PFSK-1 (cell line): ENCODE data around the gene RCC2.

Experiments
- FOXP2 ChIP-seq: optimal IDR thresholded peaks from 2 replicates; pipeline ENCODE3; 2011; ENCODE audit warnings: borderline replicate concordance, control low read depth, inconsistent platforms; ENCODE audit not compliant: insufficient read depth; ENCODE audit errors: extremely low read length, extremely low read depth
- POLR2AphosphoS5 ChIP-seq: IDR thresholded peaks from 2 replicates; pipeline ENCODE4 v1.6.1; 2012; ENCODE audit warnings: low read depth, mild to moderate bottlenecking, control low read depth, low read length, moderate library complexity
- SIN3A ChIP-seq: IDR thresholded peaks from 2 replicates; pipeline ENCODE4 v1.6.1; 2012; ENCODE audit warnings: mild to moderate bottlenecking, low read length, moderate library complexity, borderline replicate concordance; ENCODE audit not compliant: insufficient read depth
- TAF1 ChIP-seq: IDR thresholded peaks from 2 replicates; pipeline ENCODE4 v1.6.1; 2012; ENCODE audit warnings: low read length, control low read depth, borderline replicate concordance; ENCODE audit not compliant: insufficient read depth
- TF ChIP-seq, protein P1 (sequence below), 2 experiments: IDR thresholded peaks; 2 replicates each; pipeline versions ENCODE4 v1.6.1 to v1.8.0; 2011 to 2012; ENCODE audit warnings: low read depth in 2 of 2, low read length in 2 of 2, control low read depth in 1 of 2, inconsistent platforms in 1 of 2, mild to moderate bottlenecking in 1 of 2, moderate library complexity in 1 of 2; ENCODE audit not compliant: insufficient read depth in 1 of 2

DNA sequence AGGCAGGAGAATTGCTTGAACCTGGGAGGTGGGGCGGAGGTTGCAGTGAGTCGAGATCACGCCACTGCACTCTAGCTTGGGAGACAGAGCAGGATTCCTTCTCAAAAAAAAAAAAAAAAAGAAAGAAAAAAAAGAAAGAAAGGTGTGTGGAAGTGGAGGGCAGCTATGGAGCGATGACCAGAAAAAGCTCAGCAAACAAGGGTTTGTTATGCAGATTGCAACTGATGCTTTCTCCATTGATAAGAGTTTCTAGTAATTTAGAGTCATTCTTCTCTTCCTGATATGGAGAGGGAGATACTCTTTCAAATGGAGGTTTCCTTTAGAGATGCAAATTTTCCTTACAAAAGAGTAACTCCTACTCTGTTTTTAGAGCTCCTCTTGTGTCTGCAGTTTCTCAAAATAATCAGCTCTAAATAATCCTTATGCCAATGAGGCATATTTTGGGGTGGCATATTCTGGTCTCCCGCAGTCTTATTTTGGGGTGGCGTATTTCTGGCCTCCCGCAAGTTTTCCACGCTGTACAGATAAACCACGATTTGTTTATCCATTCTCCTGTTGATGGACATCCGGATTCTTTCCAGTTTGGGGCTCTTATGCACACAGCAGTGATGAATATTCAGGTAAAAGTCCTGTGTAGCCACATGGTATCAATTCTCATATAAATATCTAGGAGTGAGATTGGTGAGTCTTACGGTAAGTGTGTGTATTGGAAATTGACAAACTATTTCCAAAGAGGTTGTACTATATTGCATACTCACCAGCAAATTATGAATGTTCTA lies 30.7 kb upstream of the RCC2 start:
- no peak for TF ChIP-seq POLR2AphosphoS5
- no peak for TF ChIP-seq SIN3A
- no peak for TF ChIP-seq TAF1
- TF ChIP-seq, protein P1, sequence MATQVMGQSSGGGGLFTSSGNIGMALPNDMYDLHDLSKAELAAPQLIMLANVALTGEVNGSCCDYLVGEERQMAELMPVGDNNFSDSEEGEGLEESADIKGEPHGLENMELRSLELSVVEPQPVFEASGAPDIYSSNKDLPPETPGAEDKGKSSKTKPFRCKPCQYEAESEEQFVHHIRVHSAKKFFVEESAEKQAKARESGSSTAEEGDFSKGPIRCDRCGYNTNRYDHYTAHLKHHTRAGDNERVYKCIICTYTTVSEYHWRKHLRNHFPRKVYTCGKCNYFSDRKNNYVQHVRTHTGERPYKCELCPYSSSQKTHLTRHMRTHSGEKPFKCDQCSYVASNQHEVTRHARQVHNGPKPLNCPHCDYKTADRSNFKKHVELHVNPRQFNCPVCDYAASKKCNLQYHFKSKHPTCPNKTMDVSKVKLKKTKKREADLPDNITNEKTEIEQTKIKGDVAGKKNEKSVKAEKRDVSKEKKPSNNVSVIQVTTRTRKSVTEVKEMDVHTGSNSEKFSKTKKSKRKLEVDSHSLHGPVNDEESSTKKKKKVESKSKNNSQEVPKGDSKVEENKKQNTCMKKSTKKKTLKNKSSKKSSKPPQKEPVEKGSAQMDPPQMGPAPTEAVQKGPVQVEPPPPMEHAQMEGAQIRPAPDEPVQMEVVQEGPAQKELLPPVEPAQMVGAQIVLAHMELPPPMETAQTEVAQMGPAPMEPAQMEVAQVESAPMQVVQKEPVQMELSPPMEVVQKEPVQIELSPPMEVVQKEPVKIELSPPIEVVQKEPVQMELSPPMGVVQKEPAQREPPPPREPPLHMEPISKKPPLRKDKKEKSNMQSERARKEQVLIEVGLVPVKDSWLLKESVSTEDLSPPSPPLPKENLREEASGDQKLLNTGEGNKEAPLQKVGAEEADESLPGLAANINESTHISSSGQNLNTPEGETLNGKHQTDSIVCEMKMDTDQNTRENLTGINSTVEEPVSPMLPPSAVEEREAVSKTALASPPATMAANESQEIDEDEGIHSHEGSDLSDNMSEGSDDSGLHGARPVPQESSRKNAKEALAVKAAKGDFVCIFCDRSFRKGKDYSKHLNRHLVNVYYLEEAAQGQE (IDR thresholded peaks at IDR 0.05; ENCODE audit: insufficient read depth in 1 of 2, low read depth in 2 of 2, low read length in 2 of 2) = no peak
- no peak for TF ChIP-seq FOXP2
